ENCODE data around the gene SUB1. TPM values are rescaled to one million over a fixed set of nuclear protein-coding genes. Genes with fewer than 3 reads are reported as not detected.

The SUB1 gene
- total and polyA plus RNA-seq, 2 donors (not counting 3 experiments of a cell fraction or from before 2014, with no cell fraction given): 60.1 to 252 TPM

- CTCF ChIA-PET: interaction anchor here (1.3 to 2.6 kb wide), 2 partner anchors 30 to 70 kb away, joined by 3 to 7 read pairs; no protein-coding TSS in a partner anchor
- no peak for FAIRE-seq
- POLR2A ChIA-PET: no interaction called here
Measured at GRCh38 chr5:32559921-32560320, 25.4 kb upstream of the SUB1 start.

GRCh38 chr5:32562056-32562455, 23.3 kb upstream of the SUB1 start:
- no peak for DNase-seq (ENCODE audit: low read depth, low spot score)
- intact Hi-C loops (cut with micrococcal nuclease) (no loop called here), dilution Hi-C loops (cut with MboI; ENCODE audit: extremely low pct_ligation_motif_present, low sequenced_read_pairs) (no loop called here)
- no peaks in the 10 kb centered on the region for H3K9me1 ChIP-seq (replicated peaks; ENCODE audit: control insufficient read depth, extremely low read depth, insufficient read depth, low read length)
- peaks cover 0 to 3% of the 10 kb centered on the region in 2 experiments for H3K27me3 ChIP-seq (ENCODE audit: control insufficient read depth in 2 of 2, insufficient read depth in 2 of 2, low read length in 2 of 2)
- H3K9ac ChIP-seq (replicated peaks; ENCODE audit: extremely low read depth, insufficient read depth, low read length): no peak overlapping the region
- no peaks in the 10 kb centered on the region for H3K4me1 ChIP-seq (ENCODE audit: control insufficient read depth, extremely low read depth, insufficient read depth, low read length)
- no peaks in the 10 kb centered on the region for H3K79me2 ChIP-seq (ENCODE audit: control insufficient read depth, insufficient read depth, low read length)
- CTCF ChIA-PET: no interaction called here
- H2AFZ ChIP-seq (ENCODE audit: low read depth, low read length): no peak overlapping the region
- no peak overlapping the region for H3K4me3 ChIP-seq (replicated peaks in 1 of 3; ENCODE audit: insufficient read depth in 1 of 3, low read depth in 1 of 3, low read length in 3 of 3)
- H3K27ac ChIP-seq (ENCODE audit: insufficient read depth, low read depth, low read length): no peak overlapping the region
- no peak overlapping the region for H3K4me2 ChIP-seq (ENCODE audit: insufficient read depth, low read length)
- H4K20me1 ChIP-seq (replicated peaks; ENCODE audit: control insufficient read depth, extremely low read depth, insufficient read depth, low read length): no peaks in the 10 kb centered on the region
- no TSS peak for BruUV-seq (replicated peaks)
- POLR2A ChIA-PET: no interaction called here
- no peaks in the 10 kb centered on the region for H3K9me3 ChIP-seq (replicated peaks; ENCODE audit: control insufficient read depth, insufficient read depth, low read length)
- no peaks in the 10 kb centered on the region for H3K36me3 ChIP-seq (ENCODE audit: control insufficient read depth in 2 of 2, extremely low read depth in 1 of 2, insufficient read depth in 2 of 2, low read length in 2 of 2)
- no peak for FAIRE-seq
- TF ChIP-seq POLR2A (IDR thresholded peaks at IDR 0.05; ENCODE audit: low read depth, low read length): no peak
- TF ChIP-seq EZH2 (IDR thresholded peaks at IDR 0.05; ENCODE audit: borderline replicate concordance, low read depth, low read length, severe bottlenecking): no peak
- no peak for TF ChIP-seq POLR2AphosphoS5 (IDR thresholded peaks at IDR 0.05; ENCODE audit: insufficient read depth, low read depth, low read length)
- no peak for TF ChIP-seq GATA2 (IDR thresholded peaks at IDR 0.05; ENCODE audit: insufficient read depth, insufficient read length, low read depth, low read length)
- no peak for TF ChIP-seq FOS (IDR thresholded peaks at IDR 0.05; ENCODE audit: borderline replicate concordance, insufficient read depth, low read length)
- TF ChIP-seq MYC (IDR thresholded peaks at IDR 0.05; ENCODE audit: low read depth, low read length): no peak
- TF ChIP-seq CTCF (IDR thresholded peaks at IDR 0.05; ENCODE audit: extremely low read depth in 1 of 2, insufficient read depth in 1 of 2, low read depth in 1 of 2, low read length in 2 of 2): no peak
- TF ChIP-seq MAX (IDR thresholded peaks at IDR 0.05; ENCODE audit: insufficient read depth, insufficient read length): no peak
- no peak for TF ChIP-seq JUN (IDR thresholded peaks at IDR 0.05; ENCODE audit: borderline replicate concordance, insufficient read depth, insufficient read length, low read depth)

More at GRCh38 chr5:32559921-32560320, 25.4 kb upstream of the SUB1 start:
- Histone ChIP-seq H3K27me3 (ENCODE audit: control insufficient read depth in 2 of 2, insufficient read depth in 2 of 2, low read length in 2 of 2) (no peaks in the 10 kb centered on the region), H3K4me1 (ENCODE audit: control insufficient read depth, extremely low read depth, insufficient read depth, low read length) (no peaks in the 10 kb centered on the region), H3K79me2 (ENCODE audit: control insufficient read depth, insufficient read depth, low read length) (no peaks in the 10 kb centered on the region), H4K20me1 (replicated peaks; ENCODE audit: control insufficient read depth, extremely low read depth, insufficient read depth, low read length) (no peaks in the 10 kb centered on the region), H3K27ac (ENCODE audit: insufficient read depth, low read depth, low read length) (no peak overlapping the region), H3K9ac (replicated peaks; ENCODE audit: extremely low read depth, insufficient read depth, low read length) (no peak overlapping the region), H3K9me1 (replicated peaks; ENCODE audit: control insufficient read depth, extremely low read depth, insufficient read depth, low read length) (no peaks in the 10 kb centered on the region), H3K36me3 (ENCODE audit: control insufficient read depth in 2 of 2, extremely low read depth in 1 of 2, insufficient read depth in 2 of 2, low read length in 2 of 2) (no peaks in the 10 kb centered on the region), H3K4me2 (ENCODE audit: insufficient read depth, low read length) (no peak overlapping the region), H3K9me3 (replicated peaks; ENCODE audit: control insufficient read depth, insufficient read depth, low read length) (no peaks in the 10 kb centered on the region), H3K4me3 (replicated peaks in 1 of 3; ENCODE audit: insufficient read depth in 1 of 3, low read depth in 1 of 3, low read length in 3 of 3) (no peak overlapping the region), H2AFZ (ENCODE audit: low read depth, low read length) (no peak overlapping the region)
- intact Hi-C loops (cut with micrococcal nuclease) (no loop called here), dilution Hi-C loops (cut with MboI; ENCODE audit: extremely low pct_ligation_motif_present, low sequenced_read_pairs) (no loop called here)
- DNase-seq (ENCODE audit: low read depth, low spot score): no peak
- no TSS peak for BruUV-seq (replicated peaks)
- no peak for TF ChIP-seq GATA2 (IDR thresholded peaks at IDR 0.05; ENCODE audit: insufficient read depth, insufficient read length, low read depth, low read length)
